ENCODE measurements around the gene NOLC1.
A peak's percentile ranks its signal among the peaks of the same experiment; 100 is the strongest.

NOLC1 gene

GRCh38 chr10:102122450-102122849 is 29.7 kb upstream of the NOLC1 start:
- DNase-seq, result no peak

DNA sequence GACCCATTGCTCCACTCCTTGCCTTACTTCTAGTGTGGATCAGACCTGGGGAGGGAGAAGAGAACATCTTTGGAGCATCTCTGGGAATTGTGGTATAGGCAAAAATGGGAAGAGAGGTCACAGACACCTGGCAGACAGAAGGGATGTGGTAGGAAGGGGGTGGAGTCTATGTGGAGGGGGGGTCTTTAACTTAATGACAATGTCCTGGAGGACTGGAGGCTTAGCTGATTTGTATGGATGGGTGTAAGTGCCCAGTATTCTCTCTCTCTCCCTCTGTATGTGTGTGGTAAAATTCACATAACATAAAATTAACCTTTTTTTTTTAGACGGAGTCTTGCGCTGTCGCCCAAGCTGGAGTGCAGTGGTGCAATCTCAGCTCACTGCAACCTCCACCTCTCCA is 29.0 kb upstream of the NOLC1 start:
- no peak for DNase-seq

DNA sequence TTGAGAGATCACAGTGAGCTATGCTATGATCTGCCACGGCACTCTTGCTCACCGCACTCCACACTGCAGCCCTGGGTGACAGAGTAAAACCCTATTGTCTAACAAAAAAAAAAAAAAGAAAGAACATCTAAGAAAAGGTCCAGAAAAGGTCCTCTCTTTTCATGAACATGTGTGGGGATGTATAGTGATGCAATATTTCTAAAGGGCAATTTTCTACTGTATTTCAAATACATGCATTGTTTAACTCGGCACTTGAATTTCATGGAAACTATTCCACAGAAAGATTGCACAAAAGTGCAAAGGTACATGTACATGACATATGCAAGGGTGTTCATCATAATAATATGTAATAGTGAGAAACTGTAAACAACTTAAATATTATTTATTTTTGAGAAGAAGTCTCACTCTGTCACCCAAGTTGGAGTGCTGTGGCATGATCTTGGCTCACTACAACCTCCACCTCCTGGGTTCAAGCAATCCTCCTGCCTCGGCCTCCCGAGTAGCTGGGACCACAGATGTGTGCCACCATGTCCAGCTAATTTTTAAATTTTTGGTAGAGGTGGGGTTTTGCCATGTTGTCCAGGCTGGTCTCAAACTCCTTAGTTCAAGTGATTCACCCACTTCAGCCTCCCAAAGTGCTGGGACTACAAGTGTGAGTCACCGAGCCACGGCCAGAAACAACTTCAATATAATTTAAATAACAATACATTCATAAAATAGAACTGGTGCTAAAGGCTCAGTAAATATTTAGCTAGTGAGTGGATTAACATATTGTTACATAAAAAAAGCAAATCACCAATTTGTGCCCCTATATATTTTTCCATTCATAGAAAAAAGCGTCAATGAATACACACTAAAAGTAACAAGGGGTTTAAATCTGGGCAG is 20.7 kb upstream of the NOLC1 start:
- DNase-seq, result no peak

DNA sequence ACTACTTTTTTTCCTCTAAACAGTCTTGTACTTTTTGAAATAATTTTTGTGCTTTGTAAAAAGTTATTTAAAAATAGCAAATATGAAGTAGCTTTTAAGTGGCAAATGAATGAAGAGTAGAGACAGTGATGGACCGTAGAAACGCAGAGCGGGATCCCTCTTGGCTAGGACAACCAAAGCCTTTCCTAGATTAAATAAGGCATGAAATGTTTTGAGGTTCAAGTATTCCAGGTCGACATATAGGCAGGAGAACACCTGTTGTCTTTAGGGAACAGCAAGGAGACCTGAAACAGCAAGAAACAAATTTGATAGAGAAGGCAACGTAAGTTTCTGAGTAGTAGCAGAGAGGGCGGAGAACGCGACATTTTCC is 20.0 kb upstream of the NOLC1 start:
- DNase-seq, result no peak

- peak; percentile 98 for DNase-seq
Measured at GRCh38 chr10:102132563-102133372, 19.4 kb upstream of the NOLC1 start, which contains the start of gene PPRC1. TSS of gene PPRC1 (plus strand) at chr10:102133040. CDS start at chr10:102133069, 29 bp downstream.

GRCh38 chr10:102133373-102134195 is 18.6 kb upstream of the NOLC1 start:
- DNase-seq, result peak; percentile 75

DNA sequence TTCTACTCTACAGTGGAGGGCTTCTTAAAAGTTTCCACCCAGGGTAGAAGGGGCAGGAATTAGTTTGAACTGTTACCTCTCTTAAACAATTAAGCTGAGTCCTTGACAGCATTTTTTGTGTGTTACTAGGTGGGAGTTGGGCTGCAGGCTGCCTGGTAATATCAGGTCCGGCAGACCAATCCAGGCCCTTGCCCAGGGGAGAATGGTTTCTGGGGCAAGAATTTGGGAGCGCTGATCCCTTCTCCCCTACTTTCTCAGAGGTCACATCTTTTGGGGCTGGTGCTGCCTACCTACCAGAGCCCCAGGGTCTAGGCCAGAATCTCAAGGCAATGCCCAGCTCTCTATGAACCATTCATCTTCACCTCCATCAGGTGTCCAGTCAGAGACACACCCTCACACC is 17.8 kb upstream of the NOLC1 start:
- DNase-seq, result no peak

- no peak for DNase-seq
Measured at GRCh38 chr10:102135956-102136526, 16.1 kb upstream of the NOLC1 start.

DNA sequence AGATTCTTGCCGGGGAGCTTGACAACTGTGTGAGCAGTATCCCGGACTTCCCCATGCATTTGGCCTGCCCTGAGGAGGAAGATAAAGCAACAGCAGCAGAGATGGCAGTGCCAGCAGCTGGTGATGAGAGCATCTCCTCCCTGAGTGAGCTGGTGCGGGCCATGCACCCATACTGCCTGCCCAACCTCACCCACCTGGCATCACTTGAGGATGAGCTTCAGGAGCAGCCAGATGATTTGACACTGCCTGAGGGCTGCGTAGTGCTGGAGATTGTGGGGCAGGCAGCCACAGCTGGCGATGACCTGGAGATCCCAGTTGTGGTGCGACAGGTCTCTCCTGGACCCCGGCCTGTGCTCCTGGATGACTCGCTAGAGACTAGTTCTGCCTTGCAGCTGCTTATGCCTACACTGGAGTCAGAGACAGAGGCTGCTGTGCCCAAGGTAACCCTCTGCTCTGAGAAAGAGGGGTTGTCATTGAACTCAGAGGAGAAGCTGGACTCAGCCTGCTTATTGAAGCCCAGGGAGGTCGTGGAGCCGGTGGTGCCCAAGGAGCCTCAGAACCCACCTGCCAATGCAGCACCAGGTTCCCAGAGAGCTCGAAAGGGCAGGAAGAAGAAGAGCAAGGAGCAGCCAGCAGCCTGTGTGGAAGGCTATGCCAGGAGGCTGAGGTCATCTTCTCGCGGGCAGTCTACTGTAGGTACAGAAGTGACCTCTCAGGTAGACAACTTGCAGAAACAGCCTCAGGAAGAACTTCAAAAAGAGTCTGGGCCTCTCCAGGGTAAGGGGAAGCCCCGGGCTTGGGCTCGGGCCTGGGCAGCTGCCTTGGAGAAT is 12.7 kb upstream of the NOLC1 start:
- no peak for DNase-seq

DNA sequence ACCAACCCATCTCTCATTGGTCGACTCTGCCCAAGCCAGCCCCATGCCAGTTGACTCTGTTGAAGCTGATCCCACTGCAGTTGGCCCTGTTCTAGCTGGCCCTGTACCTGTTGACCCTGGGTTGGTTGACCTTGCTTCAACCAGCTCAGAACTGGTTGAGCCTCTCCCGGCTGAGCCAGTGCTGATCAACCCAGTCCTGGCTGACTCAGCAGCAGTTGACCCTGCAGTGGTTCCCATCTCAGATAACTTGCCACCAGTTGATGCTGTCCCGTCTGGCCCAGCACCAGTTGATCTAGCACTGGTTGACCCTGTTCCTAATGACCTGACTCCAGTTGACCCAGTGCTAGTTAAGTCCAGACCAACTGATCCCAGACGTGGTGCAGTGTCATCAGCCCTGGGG is 12.0 kb upstream of the NOLC1 start:
- no peak for DNase-seq

GRCh38 chr10:102140913-102141540 is 11.2 kb upstream of the NOLC1 start:
- no peak for DNase-seq

DNA sequence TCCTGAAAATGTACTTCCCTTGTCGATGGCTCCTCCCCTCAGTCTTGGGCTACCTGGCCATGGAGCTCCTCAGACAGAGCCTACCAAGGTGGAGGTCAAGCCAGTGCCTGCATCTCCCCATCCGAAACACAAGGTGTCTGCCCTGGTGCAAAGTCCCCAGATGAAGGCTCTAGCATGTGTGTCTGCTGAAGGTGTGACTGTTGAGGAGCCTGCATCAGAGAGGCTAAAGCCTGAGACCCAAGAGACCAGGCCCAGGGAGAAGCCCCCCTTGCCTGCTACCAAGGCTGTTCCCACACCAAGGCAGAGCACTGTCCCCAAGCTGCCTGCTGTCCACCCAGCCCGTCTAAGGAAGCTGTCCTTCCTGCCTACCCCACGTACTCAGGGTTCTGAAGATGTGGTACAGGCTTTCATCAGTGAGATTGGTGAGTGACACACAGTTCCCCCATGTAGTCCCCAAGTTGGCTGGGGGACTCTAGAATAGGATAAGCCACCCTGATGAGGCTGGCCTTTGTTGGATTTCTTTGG is 10.5 kb upstream of the NOLC1 start:
- no peak for DNase-seq

DNA sequence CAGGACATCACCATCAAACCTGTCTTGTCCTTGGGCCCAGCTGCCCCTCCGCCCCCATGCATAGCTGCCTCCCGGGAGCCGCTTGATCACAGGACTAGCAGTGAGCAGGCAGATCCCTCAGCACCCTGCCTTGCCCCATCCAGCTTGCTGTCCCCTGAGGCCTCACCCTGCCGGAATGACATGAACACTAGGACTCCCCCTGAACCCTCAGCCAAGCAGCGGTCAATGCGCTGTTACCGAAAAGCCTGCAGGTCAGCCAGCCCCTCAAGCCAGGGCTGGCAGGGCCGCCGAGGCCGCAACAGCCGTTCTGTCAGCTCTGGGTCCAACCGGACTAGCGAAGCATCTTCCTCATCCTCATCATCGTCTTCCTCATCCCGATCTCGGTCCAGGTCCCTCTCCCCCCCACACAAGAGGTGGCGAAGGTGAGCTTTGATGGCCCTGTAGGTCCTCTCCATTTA is 5.2 kb upstream of the NOLC1 start:
- no peak for DNase-seq

DNA sequence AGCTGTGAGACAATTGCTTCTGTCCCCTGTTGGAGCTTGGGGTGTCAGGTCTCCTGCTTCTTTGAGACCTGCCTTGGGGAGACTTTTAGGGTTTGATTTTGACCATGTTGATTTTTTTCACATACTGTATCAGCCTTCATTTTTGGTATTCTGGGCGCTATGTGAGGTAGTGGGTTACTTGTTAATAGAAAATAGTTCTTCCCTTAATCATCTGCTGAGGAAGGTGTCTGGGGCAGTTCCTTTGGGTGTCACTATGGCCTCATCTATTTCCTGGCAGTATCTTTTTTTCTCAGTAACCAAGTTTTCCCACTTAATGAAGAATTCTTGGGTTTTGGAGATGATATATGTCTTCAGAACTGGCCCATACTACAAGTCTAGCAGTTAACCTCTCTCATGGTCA is 4.6 kb upstream of the NOLC1 start:
- no peak for DNase-seq

GRCh38 chr10:102148275-102148674 is 3.9 kb upstream of the NOLC1 start:
- no peak for DNase-seq

- DNase-seq, result no peak
Measured at GRCh38 chr10:102150970-102151773, 1.0 kb upstream of the NOLC1 start.

- peak; percentile 60 for DNase-seq
Measured at GRCh38 chr10:102152545-102152890, 329 bp downstream of the NOLC1 start.

- no peak for DNase-seq
Measured at GRCh38 chr10:102153093-102153620, 968 bp downstream of the NOLC1 start.

DNA sequence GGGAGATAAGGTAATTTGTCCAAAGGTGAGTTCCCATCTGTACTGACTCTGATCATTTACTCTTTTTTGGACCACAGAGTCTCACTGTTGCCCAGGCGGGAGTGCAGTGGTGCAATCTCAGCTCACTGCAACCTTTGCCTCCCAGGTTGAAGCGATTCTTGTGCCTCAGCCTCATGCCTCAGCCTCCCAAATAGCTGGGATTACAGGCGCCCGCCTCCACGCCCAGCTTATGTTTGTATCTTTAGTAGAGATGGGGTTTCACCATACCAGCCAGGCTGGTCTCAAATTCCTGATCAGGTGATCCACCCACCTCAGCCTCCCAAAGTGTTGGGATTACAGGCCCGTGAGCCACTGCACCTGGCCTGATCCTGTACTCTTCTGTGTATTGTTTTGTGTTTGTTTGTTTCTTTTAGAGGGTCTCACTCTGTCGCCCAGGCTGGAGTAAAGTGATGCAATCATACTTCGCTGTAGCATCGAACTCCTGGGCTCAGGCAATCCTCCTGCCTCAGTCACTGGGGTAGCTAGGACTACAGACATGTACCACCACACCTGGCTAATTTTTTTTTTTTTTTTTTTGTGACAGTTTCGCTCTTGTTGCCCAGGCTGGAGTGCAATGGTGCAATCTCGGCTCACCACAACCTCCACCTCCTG is 2.4 kb downstream of the NOLC1 start:
- DNase-seq, result no peak
